IMR-90 (cell line): ENCODE data around the gene PRKN. TPM values are rescaled to one million over a fixed set of nuclear protein-coding genes. Genes with fewer than 3 reads are reported as not detected.

ENCODE experiments used
- ATAC-seq: fragments of 200-7000 bp; cut with Tn5 transposase; 2 replicates; pipeline ENCODE4 v1.9.1; 2020; ENCODE audit warnings: low read depth, mild to moderate bottlenecking, moderate library complexity
- BruUV-seq: library from RNA; stranded (reverse); fragments of 400-500 nt; replicated peaks from 2 replicates; lab custom pipeline; 2021; lab: Mats Ljungman, UMichigan
- CTCF ChIA-PET: fragments of 300-600 bp; formaldehyde crosslinking; extraction: SDS; loops from one replicate; lab custom pipeline; 2021; ENCODE audit warnings: antibody characterized with exemption; lab: Yijun Ruan, JAX
- POLR2A ChIA-PET: fragments of 300-600 bp; sonication (Branson Sonifier 250); formaldehyde crosslinking; loops from one replicate; lab custom pipeline; 2022; ENCODE audit warnings: antibody characterized with exemption; ENCODE audit not compliant: unreplicated experiment; lab: Charles Lee
- DNase-seq: peaks from one replicate; pipeline ENCODE4 v3.0.0; 2013
- H2AFZ ChIP-seq: replicated peaks from 2 replicates; pipeline ENCODE3; 2013; ENCODE audit warnings: low read length, mild to moderate bottlenecking; ENCODE audit not compliant: poor library complexity
- H2AK5ac ChIP-seq: 2 replicates; pipeline ENCODE4 v1.6.1; 2013; ENCODE audit warnings: low read depth, low read length, inconsistent platforms
- H2AK9ac ChIP-seq: replicated peaks from 2 replicates; pipeline ENCODE3; 2013; ENCODE audit warnings: mild to moderate bottlenecking, low read depth, low read length, moderate library complexity; ENCODE audit not compliant: poor library complexity
- H2BK120ac ChIP-seq: 2 replicates; pipeline ENCODE4 v1.6.1; 2013; ENCODE audit warnings: low read depth, low read length, inconsistent platforms
- H2BK15ac ChIP-seq: 3 replicates; pipeline ENCODE4 v1.6.1; 2013; ENCODE audit warnings: low read depth, low read length, inconsistent platforms
- H2BK20ac ChIP-seq: 2 replicates; pipeline ENCODE4 v1.6.1; 2013; ENCODE audit warnings: low read depth, mild to moderate bottlenecking, inconsistent platforms, low read length, moderate library complexity
- H2BK5ac ChIP-seq: 2 replicates; pipeline ENCODE4 v1.6.1; 2013; ENCODE audit warnings: mild to moderate bottlenecking, low read depth, low read length, inconsistent platforms; ENCODE audit not compliant: poor library complexity, severe bottlenecking
- H3K14ac ChIP-seq: replicated peaks from 2 replicates; pipeline ENCODE4 v1.6.1; 2013; ENCODE audit warnings: low read depth, low read length, inconsistent platforms
- H3K18ac ChIP-seq: 2 replicates; pipeline ENCODE4 v1.6.1; 2013; ENCODE audit warnings: low read depth, low read length, control low read depth
- H3K23ac ChIP-seq: 2 replicates; pipeline ENCODE4 v1.6.1; 2013; ENCODE audit warnings: low read depth, low read length, inconsistent platforms
- H3K27ac ChIP-seq: 2 replicates; pipeline ENCODE4 v1.5.1; 2013; ENCODE audit warnings: mild to moderate bottlenecking, control low read depth, low read length; ENCODE audit not compliant: insufficient read depth
- H3K27me3 ChIP-seq: 2 replicates; pipeline ENCODE4 v1.6.1; 2013; ENCODE audit warnings: low read length; ENCODE audit not compliant: control insufficient read depth, insufficient read depth
- H3K36me3 ChIP-seq: 2 replicates; pipeline ENCODE4 v1.6.1; 2013; ENCODE audit warnings: low read length, mixed read lengths; ENCODE audit not compliant: control insufficient read depth, insufficient read depth
- H3K4ac ChIP-seq: 2 replicates; pipeline ENCODE4 v1.6.1; 2013; ENCODE audit warnings: low read depth, low read length, inconsistent platforms
- H3K4me1 ChIP-seq: 2 replicates; pipeline ENCODE4 v1.6.1; 2013; ENCODE audit warnings: low read length, mixed read lengths; ENCODE audit not compliant: control insufficient read depth, insufficient read depth
- H3K4me2 ChIP-seq: 2 replicates; pipeline ENCODE4 v1.6.1; 2013; ENCODE audit warnings: low read depth, mild to moderate bottlenecking, control low read depth, low read length, moderate library complexity
- H3K4me3 ChIP-seq: 2 replicates; pipeline ENCODE4 v1.5.1; 2013; ENCODE audit warnings: low read depth, mild to moderate bottlenecking, control low read depth, low read length, moderate library complexity; ENCODE audit not compliant: insufficient read depth
- H3K56ac ChIP-seq: 2 replicates; pipeline ENCODE4 v1.6.1; 2013; ENCODE audit warnings: low read length, inconsistent platforms; ENCODE audit not compliant: insufficient read depth; ENCODE audit errors: extremely low read depth
- H3K79me1 ChIP-seq, 2 experiments: 2 replicates each; pipeline ENCODE4 v1.6.1; 2013; ENCODE audit warnings: low read length in 2 of 2, inconsistent platforms in 1 of 2, low read depth in 1 of 2
- H3K9ac ChIP-seq: 2 replicates; pipeline ENCODE4 v1.6.1; 2013; ENCODE audit warnings: low read depth, low read length, control low read depth
- H3K9me1 ChIP-seq: 2 replicates; pipeline ENCODE4 v1.6.1; 2013; ENCODE audit warnings: low read length, inconsistent platforms; ENCODE audit not compliant: insufficient read depth
- H3K9me3 ChIP-seq: 2 replicates; pipeline ENCODE4 v1.6.1; 2013; ENCODE audit warnings: low read length; ENCODE audit not compliant: control insufficient read depth, insufficient read depth
- H4K20me1 ChIP-seq: 2 replicates; pipeline ENCODE4 v1.6.1; 2013; ENCODE audit warnings: low read length, inconsistent platforms; ENCODE audit not compliant: insufficient read depth
- H4K5ac ChIP-seq: 2 replicates; pipeline ENCODE4 v1.6.1; 2013; ENCODE audit warnings: mild to moderate bottlenecking, low read depth, low read length, control low read depth
- H4K8ac ChIP-seq, 2 experiments: 2 replicates each; pipeline ENCODE4 v1.6.1; 2013; ENCODE audit warnings: low read depth in 2 of 2, low read length in 2 of 2, control low read depth in 1 of 2, inconsistent platforms in 1 of 2
- H4K91ac ChIP-seq: 2 replicates; pipeline ENCODE4 v1.6.1; 2013; ENCODE audit warnings: low read depth, low read length, inconsistent platforms; ENCODE audit not compliant: insufficient read depth
- BHLHE40 ChIP-seq: fragments of 150-350 bp; IDR thresholded peaks from 2 replicates; pipeline ENCODE4 v1.6.1; 2016; ENCODE audit warnings: mild to moderate bottlenecking, low read depth, low read length
- CEBPB ChIP-seq: IDR thresholded peaks from 2 replicates; pipeline ENCODE4 v1.6.1; 2012; ENCODE audit warnings: low read depth, low read length, improper control_type of control experiment
- FOS ChIP-seq: fragments of 150-350 bp; IDR thresholded peaks from 2 replicates; pipeline ENCODE4 v1.6.1; 2016; ENCODE audit warnings: low read depth, low read length
- MAZ ChIP-seq: IDR thresholded peaks from 2 replicates; pipeline ENCODE4 v1.6.1; 2012; ENCODE audit warnings: low read depth, mild to moderate bottlenecking, low read length, improper control_type of control experiment, moderate library complexity, borderline replicate concordance
- NFE2L2 ChIP-seq: fragments of 150-350 bp; IDR thresholded peaks from 2 replicates; pipeline ENCODE4 v1.6.1; 2016; ENCODE audit warnings: low read depth, mild to moderate bottlenecking, low read length
- SMC3 ChIP-seq: fragments of 150-350 bp; IDR thresholded peaks from 2 replicates; pipeline ENCODE4 v1.6.1; 2016; ENCODE audit warnings: low read depth, mild to moderate bottlenecking, antibody characterized with exemption, low read length, moderate library complexity
- WGBS, 2 experiments: methylation state at CpG; one replicate each; pipeline versions ENCODE4 v1.1.5 to v1.1.7; 2013; ENCODE audit warnings: missing lambda C conversion rate in 2 of 2; ENCODE audit not compliant: insufficient read length in 1 of 2; ENCODE audit errors: extremely low coverage in 2 of 2; 5-methylcytosine and 5-hydroxymethylcytosine counted together
- dilution Hi-C: fragments of 300-500 bp; cut with HindIII; formaldehyde crosslinking; loops from one replicate; pipeline ENCODE4 v1.14.3; 2018; ENCODE audit warnings: low sequenced_read_pairs; ENCODE audit not compliant: unreplicated experiment
- in situ Hi-C: fragments of 300-500 bp; cut with MboI; formaldehyde crosslinking; loops from 3 replicates; pipeline ENCODE4 v1.14.3; 2019; ENCODE audit warnings: low sequenced_read_pairs, inconsistent platforms, mixed read lengths
- intact Hi-C: fragments of 100-400 bp; cut with micrococcal nuclease; formaldehyde crosslinking; loops from 2 replicates; pipeline ENCODE4 v1.10.0; 2022
- polyA plus RNA-seq, 3 experiments: library from polyadenylated mRNA; depleted of rRNA; stranded (reverse); fragments of >200 nt; gene quantifications; 2 replicates each; pipeline ENCODE4 v1.2.3, GENCODE V29; 2012; ENCODE audit warnings: low replicate concordance in 1 of 3
- total RNA-seq: library from RNA; depleted of rRNA; stranded (reverse); fragments of >200 nt; gene quantifications from 2 replicates; pipeline ENCODE4 v1.2.3, GENCODE V29; 2012
- TF ChIP-seq, protein P1 (sequence below): fragments of 150-350 bp; IDR thresholded peaks from 2 replicates; pipeline ENCODE4 v1.6.1; 2017; ENCODE audit warnings: mild to moderate bottlenecking, antibody characterized with exemption, low read length, low read depth
- TF ChIP-seq, protein P2 (sequence below): fragments of 150-350 bp; IDR thresholded peaks from 2 replicates; pipeline ENCODE4 v1.6.1; 2016; ENCODE audit warnings: low read depth, mild to moderate bottlenecking, low read length, moderate library complexity, borderline replicate concordance

The PRKN gene
- total and polyA plus RNA-seq, 2 of the 4 experiments (the other 2 are of a cell fraction): 0.15 to 0.18 TPM

DNA sequence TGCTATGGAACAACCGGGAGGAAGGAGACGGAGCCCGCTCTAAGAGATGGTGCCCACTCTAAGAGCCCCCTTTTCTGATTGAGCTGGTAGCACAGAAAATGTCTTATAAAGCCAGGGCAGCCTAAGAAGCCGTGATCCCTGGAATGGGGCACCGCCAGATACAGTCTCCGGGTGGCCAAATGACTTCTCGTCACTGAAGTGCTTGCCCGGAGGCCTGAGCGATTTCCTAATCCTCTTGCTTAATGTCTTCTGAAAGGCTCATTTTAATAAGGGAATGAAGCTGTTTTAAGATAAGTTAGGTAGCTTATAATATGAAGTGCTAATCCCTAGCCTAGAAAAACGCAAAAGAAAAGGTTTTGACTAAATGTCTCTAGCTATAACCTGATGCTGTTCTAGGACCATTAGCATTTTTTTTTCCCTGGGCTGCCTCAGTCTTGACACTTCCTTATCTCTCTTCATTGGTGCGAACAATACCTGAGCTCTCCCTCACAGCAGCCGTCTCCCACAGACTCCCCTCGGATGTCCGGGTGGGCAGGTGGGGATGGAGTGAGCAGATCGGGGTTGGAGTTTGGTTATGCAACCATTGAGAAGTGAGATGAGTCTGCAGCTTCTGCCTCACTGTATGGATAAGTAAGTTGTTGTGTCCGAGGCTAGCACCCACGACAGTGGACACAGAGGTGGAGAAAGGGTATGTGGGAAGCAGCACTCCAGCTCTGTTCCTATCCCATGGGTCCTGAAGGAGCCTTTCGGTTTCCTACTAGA, 894.3 kb downstream of the PRKN start:
- Histone ChIP-seq H3K18ac (no peak overlapping the region), H3K4me1 (no peaks in the 10 kb centered on the region), H2BK5ac (no peak overlapping the region), H2AFZ (no peak overlapping the region), H2AK9ac (no peak overlapping the region), H4K5ac (no peak overlapping the region), H3K4me2 (no peak overlapping the region), H3K27me3 (no peaks in the 10 kb centered on the region), H4K8ac (no peak overlapping the region), H3K4ac (no peak overlapping the region), H3K27ac (no peak overlapping the region), H3K79me1 (no peaks in the 10 kb centered on the region), H2BK20ac (no peak overlapping the region), H3K14ac (no peak overlapping the region), H4K20me1 (no peaks in the 10 kb centered on the region), H2BK15ac (no peak overlapping the region), H2AK5ac (no peak overlapping the region), H3K9ac (no peak overlapping the region), H3K4me3 (no peak overlapping the region), H3K23ac (no peak overlapping the region), H3K36me3 (no peaks in the 10 kb centered on the region), H4K91ac (no peak overlapping the region), H3K9me1 (no peaks in the 10 kb centered on the region), H3K9me3 (peaks cover 23% of the 10 kb centered on the region), H3K56ac (no peak overlapping the region), H2BK120ac (no peak overlapping the region)
- TF ChIP-seq, protein P1, sequence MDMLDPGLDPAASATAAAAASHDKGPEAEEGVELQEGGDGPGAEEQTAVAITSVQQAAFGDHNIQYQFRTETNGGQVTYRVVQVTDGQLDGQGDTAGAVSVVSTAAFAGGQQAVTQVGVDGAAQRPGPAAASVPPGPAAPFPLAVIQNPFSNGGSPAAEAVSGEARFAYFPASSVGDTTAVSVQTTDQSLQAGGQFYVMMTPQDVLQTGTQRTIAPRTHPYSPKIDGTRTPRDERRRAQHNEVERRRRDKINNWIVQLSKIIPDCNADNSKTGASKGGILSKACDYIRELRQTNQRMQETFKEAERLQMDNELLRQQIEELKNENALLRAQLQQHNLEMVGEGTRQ: no peak
- TF ChIP-seq SMC3 (no peak), FOS (no peak), BHLHE40 (no peak), MAZ (no peak), NFE2L2 (no peak), CEBPB (no peak)
- TF ChIP-seq, protein P2, sequence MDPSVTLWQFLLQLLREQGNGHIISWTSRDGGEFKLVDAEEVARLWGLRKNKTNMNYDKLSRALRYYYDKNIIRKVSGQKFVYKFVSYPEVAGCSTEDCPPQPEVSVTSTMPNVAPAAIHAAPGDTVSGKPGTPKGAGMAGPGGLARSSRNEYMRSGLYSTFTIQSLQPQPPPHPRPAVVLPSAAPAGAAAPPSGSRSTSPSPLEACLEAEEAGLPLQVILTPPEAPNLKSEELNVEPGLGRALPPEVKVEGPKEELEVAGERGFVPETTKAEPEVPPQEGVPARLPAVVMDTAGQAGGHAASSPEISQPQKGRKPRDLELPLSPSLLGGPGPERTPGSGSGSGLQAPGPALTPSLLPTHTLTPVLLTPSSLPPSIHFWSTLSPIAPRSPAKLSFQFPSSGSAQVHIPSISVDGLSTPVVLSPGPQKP: no peak
- DNase-seq (no peak), ATAC-seq (no peak)
- 20% methylated on average over 3 of the region's 18 CpGs; no CpG with 5 or more reads in 1 of the 2 experiments for WGBS, 2 experiments
- intact Hi-C loops (no loop called here), dilution Hi-C loops (no loop called here), in situ Hi-C loops (no loop called here)
- POLR2A ChIA-PET: no interaction called here
- CTCF ChIA-PET: no interaction called here
- BruUV-seq: no TSS peak
